ENCODE measurements around the gene CROCC2. TPM values are rescaled to one million over a fixed set of nuclear protein-coding genes. Genes with fewer than 3 reads are reported as not detected.

Gene CROCC2
- total and polyA plus RNA-seq, 2 of the 13 experiments (the other 11 are each of a cell fraction or from before 2014, with no cell fraction given), result not detected

GRCh38 chr2:240896871-240897692, 9.1 kb upstream of the CROCC2 start (continued):
- TF ChIP-seq ZXDC (CRISPR knock-in tag; IDR thresholded peaks at IDR 0.05), result no peak
- no peak for TF ChIP-seq ZNF30 (CRISPR knock-in tag; IDR thresholded peaks at IDR 0.05)
- TF ChIP-seq RELA (CRISPR knock-in tag; IDR thresholded peaks at IDR 0.05), result no peak
- no peak for TF ChIP-seq PHF21A (CRISPR knock-in tag; IDR thresholded peaks at IDR 0.05)
- TF ChIP-seq CSRNP1 (CRISPR knock-in tag; IDR thresholded peaks at IDR 0.05), result peak; percentile 82; the same call in 1 of the 2 replicates
- TF ChIP-seq ONECUT2 (CRISPR knock-in tag; IDR thresholded peaks at IDR 0.05), result no peak
- TF ChIP-seq MBD4 (IDR thresholded peaks at IDR 0.05; ENCODE audit: borderline replicate concordance, low read length), result no peak
- no peak; the same call in 1 of the 2 replicates for TF ChIP-seq ZNF775 (CRISPR knock-in tag; IDR thresholded peaks at IDR 0.05; ENCODE audit: borderline replicate concordance)
- no peak for TF ChIP-seq ZNF17 (CRISPR knock-in tag; IDR thresholded peaks at IDR 0.05)
- TF ChIP-seq ZNF549 (CRISPR knock-in tag; IDR thresholded peaks at IDR 0.05), result no peak
- TF ChIP-seq, protein P1, sequence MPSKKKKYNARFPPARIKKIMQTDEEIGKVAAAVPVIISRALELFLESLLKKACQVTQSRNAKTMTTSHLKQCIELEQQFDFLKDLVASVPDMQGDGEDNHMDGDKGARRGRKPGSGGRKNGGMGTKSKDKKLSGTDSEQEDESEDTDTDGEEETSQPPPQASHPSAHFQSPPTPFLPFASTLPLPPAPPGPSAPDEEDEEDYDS (CRISPR knock-in tag; IDR thresholded peaks at IDR 0.05), result no peak
- TF ChIP-seq ZNF34 (CRISPR knock-in tag; IDR thresholded peaks at IDR 0.05; ENCODE audit: borderline replicate concordance), result no peak; the same call in 1 of the 2 replicates
- no peak for TF ChIP-seq ZMAT3 (CRISPR knock-in tag; conservative IDR thresholded peaks at IDR 0.05)
- TF ChIP-seq, protein P2, sequence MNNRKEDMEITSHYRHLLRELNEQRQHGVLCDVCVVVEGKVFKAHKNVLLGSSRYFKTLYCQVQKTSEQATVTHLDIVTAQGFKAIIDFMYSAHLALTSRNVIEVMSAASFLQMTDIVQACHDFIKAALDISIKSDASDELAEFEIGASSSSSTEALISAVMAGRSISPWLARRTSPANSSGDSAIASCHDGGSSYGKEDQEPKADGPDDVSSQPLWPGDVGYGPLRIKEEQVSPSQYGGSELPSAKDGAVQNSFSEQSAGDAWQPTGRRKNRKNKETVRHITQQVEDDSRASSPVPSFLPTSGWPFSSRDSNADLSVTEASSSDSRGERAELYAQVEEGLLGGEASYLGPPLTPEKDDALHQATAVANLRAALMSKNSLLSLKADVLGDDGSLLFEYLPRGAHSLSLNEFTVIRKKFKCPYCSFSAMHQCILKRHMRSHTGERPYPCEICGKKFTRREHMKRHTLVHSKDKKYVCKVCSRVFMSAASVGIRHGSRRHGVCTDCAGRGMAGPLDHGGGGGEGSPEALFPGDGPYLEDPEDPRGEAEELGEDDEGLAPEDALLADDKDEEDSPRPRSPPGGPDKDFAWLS (CRISPR knock-in tag; IDR thresholded peaks at IDR 0.05; ENCODE audit: borderline replicate concordance), result no peak; the same call in 1 of the 2 replicates
- TF ChIP-seq ETV6 (CRISPR knock-in tag; conservative IDR thresholded peaks at IDR 0.05), result no peak
- no peak for TF ChIP-seq TRAFD1 (CRISPR knock-in tag; IDR thresholded peaks at IDR 0.05; ENCODE audit: borderline replicate concordance)
- TF ChIP-seq, protein P3, sequence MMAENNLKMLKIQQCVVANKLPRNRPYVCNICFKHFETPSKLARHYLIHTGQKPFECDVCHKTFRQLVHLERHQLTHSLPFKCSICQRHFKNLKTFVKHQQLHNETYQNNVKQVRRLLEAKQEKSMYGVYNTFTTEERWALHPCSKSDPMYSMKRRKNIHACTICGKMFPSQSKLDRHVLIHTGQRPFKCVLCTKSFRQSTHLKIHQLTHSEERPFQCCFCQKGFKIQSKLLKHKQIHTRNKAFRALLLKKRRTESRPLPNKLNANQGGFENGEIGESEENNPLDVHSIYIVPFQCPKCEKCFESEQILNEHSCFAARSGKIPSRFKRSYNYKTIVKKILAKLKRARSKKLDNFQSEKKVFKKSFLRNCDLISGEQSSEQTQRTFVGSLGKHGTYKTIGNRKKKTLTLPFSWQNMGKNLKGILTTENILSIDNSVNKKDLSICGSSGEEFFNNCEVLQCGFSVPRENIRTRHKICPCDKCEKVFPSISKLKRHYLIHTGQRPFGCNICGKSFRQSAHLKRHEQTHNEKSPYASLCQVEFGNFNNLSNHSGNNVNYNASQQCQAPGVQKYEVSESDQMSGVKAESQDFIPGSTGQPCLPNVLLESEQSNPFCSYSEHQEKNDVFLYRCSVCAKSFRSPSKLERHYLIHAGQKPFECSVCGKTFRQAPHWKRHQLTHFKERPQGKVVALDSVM (CRISPR knock-in tag; IDR thresholded peaks at IDR 0.05), result no peak
- no peak for TF ChIP-seq KAT8 (CRISPR knock-in tag; IDR thresholded peaks at IDR 0.05)
- TF ChIP-seq KLF9 (CRISPR knock-in tag; IDR thresholded peaks at IDR 0.05; ENCODE audit: low read depth), result no peak

All from HepG2 (cell line).